ENCODE measurements around the gene LRRIQ1. TPM values are rescaled to one million over a fixed set of nuclear protein-coding genes. Genes with fewer than 3 reads are reported as not detected.

The LRRIQ1 gene
- total and polyA plus RNA-seq, 2 of the 4 experiments (the other 2 are of a cell fraction): under 0.01 to 0.05 TPM

DNA sequence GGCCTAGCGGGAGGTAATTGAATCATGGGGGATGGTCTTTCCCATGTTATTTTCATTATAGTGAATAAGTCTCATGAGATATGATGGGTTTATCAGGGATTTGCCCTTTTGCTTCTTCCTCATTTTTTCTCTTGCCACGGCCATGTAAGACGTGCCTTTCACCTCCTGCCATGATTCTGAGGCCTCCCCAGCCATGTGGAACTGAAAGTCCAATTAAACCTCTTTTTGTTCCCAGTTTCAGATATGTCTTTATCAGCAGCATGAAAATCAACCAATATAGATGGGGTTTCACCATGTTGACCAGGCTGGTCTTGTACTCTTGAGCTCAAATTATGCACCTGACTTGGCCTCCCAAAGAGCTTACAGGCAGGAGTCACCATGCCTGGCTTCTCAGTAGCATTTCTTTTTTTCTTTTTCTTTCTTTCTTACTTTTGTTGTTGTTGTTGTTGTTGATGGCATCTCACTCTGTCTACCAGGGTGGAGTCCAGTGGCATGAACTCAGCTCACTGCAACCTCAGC lies 33.3 kb upstream of the LRRIQ1 start:
- no peak for ATAC-seq (ENCODE audit: low read depth)
- Histone ChIP-seq H3K4ac (ENCODE audit: low read depth, low read length) (no peak overlapping the region), H3K56ac (ENCODE audit: extremely low read depth, insufficient read depth, low read length) (no peak overlapping the region), H3K4me1 (ENCODE audit: control insufficient read depth, insufficient read depth, low read length) (no peaks in the 10 kb centered on the region; the same call in 1 of the 2 replicates), H3K14ac (replicated peaks; ENCODE audit: low read depth, low read length) (no peak overlapping the region), H2AK9ac (replicated peaks; ENCODE audit: low read depth, low read length, poor library complexity) (no peak overlapping the region), H3K9me3 (ENCODE audit: control insufficient read depth, insufficient read depth, low read length) (no peaks in the 10 kb centered on the region), H3K18ac (ENCODE audit: low read depth, low read length) (no peak overlapping the region), H3K9ac (ENCODE audit: low read depth, low read length) (no peak overlapping the region), H4K8ac (ENCODE audit: low read depth in 2 of 2, low read length in 2 of 2) (no peak overlapping the region), H2BK15ac (ENCODE audit: low read depth, low read length) (no peak overlapping the region), H4K20me1 (ENCODE audit: insufficient read depth, low read length) (no peaks in the 10 kb centered on the region), H3K4me2 (ENCODE audit: low read depth, low read length) (no peak overlapping the region), H2BK20ac (ENCODE audit: low read depth, low read length) (no peak overlapping the region), H4K91ac (ENCODE audit: insufficient read depth, low read depth, low read length) (no peak overlapping the region), H2BK5ac (ENCODE audit: low read depth, low read length, poor library complexity, severe bottlenecking) (no peak overlapping the region), H3K4me3 (ENCODE audit: insufficient read depth, low read depth, low read length) (no peak overlapping the region), H4K5ac (ENCODE audit: low read depth, low read length) (no peak overlapping the region), H3K79me1 (ENCODE audit: low read depth in 1 of 2, low read length in 2 of 2) (no peaks in the 10 kb centered on the region), H3K23ac (ENCODE audit: low read depth, low read length) (no peak overlapping the region), H3K9me1 (ENCODE audit: insufficient read depth, low read length) (no peaks in the 10 kb centered on the region), H2AFZ (replicated peaks; ENCODE audit: low read length, poor library complexity) (no peak overlapping the region), H3K36me3 (ENCODE audit: control insufficient read depth, insufficient read depth, low read length) (no peaks in the 10 kb centered on the region), H2AK5ac (ENCODE audit: low read depth, low read length) (no peak overlapping the region), H3K27ac (ENCODE audit: insufficient read depth, low read length) (no peak overlapping the region), H3K27me3 (ENCODE audit: control insufficient read depth, insufficient read depth, low read length) (no peaks in the 10 kb centered on the region), H2BK120ac (ENCODE audit: low read depth, low read length) (no peak overlapping the region)
- dilution Hi-C loops (cut with HindIII; ENCODE audit: low sequenced_read_pairs, unreplicated experiment) (no loop called here), in situ Hi-C loops (cut with MboI; ENCODE audit: low sequenced_read_pairs) (no loop called here), intact Hi-C loops (cut with micrococcal nuclease) (no loop called here)
- no peak for DNase-seq
- ChIA-PET POLR2A (ENCODE audit: unreplicated experiment) (no interaction called here), CTCF (no interaction called here)
- WGBS, 2 experiments (ENCODE audit: extremely low coverage in 2 of 2, insufficient read length in 1 of 2): no CpG with 5 or more reads among the region's 3 CpGs
- TF ChIP-seq FOS (IDR thresholded peaks at IDR 0.05; ENCODE audit: low read depth, low read length) (no peak), BHLHE40 (IDR thresholded peaks at IDR 0.05; ENCODE audit: low read depth, low read length) (no peak), CHD1 (IDR thresholded peaks at IDR 0.05; ENCODE audit: low read depth, low read length) (no peak), RAD21 (IDR thresholded peaks at IDR 0.05; ENCODE audit: low read length) (no peak), RFX5 (IDR thresholded peaks at IDR 0.05; ENCODE audit: low read depth, low read length) (no peak), NFE2L2 (IDR thresholded peaks at IDR 0.05; ENCODE audit: low read depth, low read length) (no peak), SMC3 (IDR thresholded peaks at IDR 0.05; ENCODE audit: low read depth, low read length) (no peak), MAZ (IDR thresholded peaks at IDR 0.05; ENCODE audit: borderline replicate concordance, low read depth, low read length) (no peak), MAFK (IDR thresholded peaks at IDR 0.05; ENCODE audit: low read depth, low read length) (no peak), RCOR1 (IDR thresholded peaks at IDR 0.05; ENCODE audit: insufficient replicate concordance, low read length) (no peak), POLR2A (IDR thresholded peaks at IDR 0.05; ENCODE audit: low read depth, low read length) (no peak), MXI1 (IDR thresholded peaks at IDR 0.05; ENCODE audit: borderline replicate concordance, low read depth, low read length) (no peak), CEBPB (IDR thresholded peaks at IDR 0.05; ENCODE audit: low read depth, low read length) (no peak)
- TF ChIP-seq, protein P1, sequence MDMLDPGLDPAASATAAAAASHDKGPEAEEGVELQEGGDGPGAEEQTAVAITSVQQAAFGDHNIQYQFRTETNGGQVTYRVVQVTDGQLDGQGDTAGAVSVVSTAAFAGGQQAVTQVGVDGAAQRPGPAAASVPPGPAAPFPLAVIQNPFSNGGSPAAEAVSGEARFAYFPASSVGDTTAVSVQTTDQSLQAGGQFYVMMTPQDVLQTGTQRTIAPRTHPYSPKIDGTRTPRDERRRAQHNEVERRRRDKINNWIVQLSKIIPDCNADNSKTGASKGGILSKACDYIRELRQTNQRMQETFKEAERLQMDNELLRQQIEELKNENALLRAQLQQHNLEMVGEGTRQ (IDR thresholded peaks at IDR 0.05; ENCODE audit: low read depth, low read length): no peak
- TF ChIP-seq, protein P2, sequence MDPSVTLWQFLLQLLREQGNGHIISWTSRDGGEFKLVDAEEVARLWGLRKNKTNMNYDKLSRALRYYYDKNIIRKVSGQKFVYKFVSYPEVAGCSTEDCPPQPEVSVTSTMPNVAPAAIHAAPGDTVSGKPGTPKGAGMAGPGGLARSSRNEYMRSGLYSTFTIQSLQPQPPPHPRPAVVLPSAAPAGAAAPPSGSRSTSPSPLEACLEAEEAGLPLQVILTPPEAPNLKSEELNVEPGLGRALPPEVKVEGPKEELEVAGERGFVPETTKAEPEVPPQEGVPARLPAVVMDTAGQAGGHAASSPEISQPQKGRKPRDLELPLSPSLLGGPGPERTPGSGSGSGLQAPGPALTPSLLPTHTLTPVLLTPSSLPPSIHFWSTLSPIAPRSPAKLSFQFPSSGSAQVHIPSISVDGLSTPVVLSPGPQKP (IDR thresholded peaks at IDR 0.05; ENCODE audit: borderline replicate concordance, low read depth, low read length): no peak
- TF ChIP-seq, protein P3, sequence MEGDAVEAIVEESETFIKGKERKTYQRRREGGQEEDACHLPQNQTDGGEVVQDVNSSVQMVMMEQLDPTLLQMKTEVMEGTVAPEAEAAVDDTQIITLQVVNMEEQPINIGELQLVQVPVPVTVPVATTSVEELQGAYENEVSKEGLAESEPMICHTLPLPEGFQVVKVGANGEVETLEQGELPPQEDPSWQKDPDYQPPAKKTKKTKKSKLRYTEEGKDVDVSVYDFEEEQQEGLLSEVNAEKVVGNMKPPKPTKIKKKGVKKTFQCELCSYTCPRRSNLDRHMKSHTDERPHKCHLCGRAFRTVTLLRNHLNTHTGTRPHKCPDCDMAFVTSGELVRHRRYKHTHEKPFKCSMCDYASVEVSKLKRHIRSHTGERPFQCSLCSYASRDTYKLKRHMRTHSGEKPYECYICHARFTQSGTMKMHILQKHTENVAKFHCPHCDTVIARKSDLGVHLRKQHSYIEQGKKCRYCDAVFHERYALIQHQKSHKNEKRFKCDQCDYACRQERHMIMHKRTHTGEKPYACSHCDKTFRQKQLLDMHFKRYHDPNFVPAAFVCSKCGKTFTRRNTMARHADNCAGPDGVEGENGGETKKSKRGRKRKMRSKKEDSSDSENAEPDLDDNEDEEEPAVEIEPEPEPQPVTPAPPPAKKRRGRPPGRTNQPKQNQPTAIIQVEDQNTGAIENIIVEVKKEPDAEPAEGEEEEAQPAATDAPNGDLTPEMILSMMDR (conservative IDR thresholded peaks at IDR 0.05; ENCODE audit: low read depth, low read length): no peak
- no TSS peak for BruUV-seq (replicated peaks)
